ENCODE data around the gene HOXD10. TPM values are rescaled to one million over a fixed set of nuclear protein-coding genes. Genes with fewer than 3 reads are reported as not detected.

Gene HOXD10
- polyA plus RNA-seq, 1 experiment: not detected

DNA sequence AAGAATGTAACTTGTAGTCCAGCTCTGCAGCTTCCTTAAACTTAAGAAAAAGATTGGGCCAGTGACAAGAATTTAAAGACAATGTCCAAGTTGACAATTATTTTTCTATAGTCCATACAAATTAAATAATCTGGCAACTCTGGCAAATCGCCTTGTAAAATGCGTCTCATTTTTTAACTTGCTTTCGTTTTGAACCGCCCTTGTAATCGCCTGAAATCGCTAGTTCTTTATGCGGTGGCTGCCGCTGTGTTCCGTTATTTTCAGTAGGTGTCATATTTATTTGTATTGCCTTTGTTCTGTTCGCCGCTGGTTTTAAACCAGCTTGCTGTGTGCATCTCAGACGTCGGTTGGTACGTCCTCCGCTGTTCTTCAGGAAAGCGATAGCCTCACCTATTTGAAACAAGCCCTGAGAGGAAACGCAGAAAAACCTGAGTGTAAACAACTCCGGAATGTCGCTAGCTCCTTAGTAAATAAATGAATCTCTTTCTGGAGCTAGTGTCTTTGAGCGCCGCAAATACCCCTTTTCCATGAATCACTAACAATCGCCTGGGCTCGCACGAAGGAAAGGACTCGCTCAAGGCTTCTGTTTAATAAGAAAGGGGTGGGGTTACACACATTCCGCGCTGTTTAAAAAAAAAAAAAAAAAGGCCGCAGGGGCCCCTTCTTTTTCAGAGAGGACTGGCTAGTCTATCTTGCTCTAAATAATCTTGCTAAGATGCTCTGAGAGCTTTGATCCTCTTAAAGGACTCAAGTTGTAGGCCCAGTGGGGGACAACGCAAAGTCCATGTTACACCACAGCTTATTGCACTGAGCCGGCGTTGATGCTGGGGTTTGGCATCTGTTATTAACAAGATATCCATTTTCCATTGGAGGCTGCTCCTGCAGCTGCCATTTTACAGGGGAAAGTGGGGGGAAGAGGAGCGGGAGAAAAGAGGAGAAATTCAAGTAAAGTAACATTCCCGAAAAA, 15.9 kb downstream of the HOXD10 start:
- Histone ChIP-seq H3K27ac (ENCODE audit: low read depth, low read length) (no peak overlapping the region), H3K27me3 (ENCODE audit: control insufficient read depth, insufficient read depth, low read length) (peaks cover 87% of the 10 kb centered on the region), H3K9me3 (ENCODE audit: control insufficient read depth, insufficient read depth, low read length) (peaks cover 8% of the 10 kb centered on the region; the same call in 1 of the 2 replicates), H3K4me3 (ENCODE audit: low read depth, low read length) (peak overlapping the region; percentile 35)
- TF ChIP-seq, protein P1, sequence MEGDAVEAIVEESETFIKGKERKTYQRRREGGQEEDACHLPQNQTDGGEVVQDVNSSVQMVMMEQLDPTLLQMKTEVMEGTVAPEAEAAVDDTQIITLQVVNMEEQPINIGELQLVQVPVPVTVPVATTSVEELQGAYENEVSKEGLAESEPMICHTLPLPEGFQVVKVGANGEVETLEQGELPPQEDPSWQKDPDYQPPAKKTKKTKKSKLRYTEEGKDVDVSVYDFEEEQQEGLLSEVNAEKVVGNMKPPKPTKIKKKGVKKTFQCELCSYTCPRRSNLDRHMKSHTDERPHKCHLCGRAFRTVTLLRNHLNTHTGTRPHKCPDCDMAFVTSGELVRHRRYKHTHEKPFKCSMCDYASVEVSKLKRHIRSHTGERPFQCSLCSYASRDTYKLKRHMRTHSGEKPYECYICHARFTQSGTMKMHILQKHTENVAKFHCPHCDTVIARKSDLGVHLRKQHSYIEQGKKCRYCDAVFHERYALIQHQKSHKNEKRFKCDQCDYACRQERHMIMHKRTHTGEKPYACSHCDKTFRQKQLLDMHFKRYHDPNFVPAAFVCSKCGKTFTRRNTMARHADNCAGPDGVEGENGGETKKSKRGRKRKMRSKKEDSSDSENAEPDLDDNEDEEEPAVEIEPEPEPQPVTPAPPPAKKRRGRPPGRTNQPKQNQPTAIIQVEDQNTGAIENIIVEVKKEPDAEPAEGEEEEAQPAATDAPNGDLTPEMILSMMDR (IDR thresholded peaks at IDR 0.05; ENCODE audit: low read depth, low read length): no peak
- POLR2A ChIA-PET: interaction anchor here (0.6 kb wide), 1 partner anchor 522 kb away, joined by 7 read pairs; no protein-coding TSS in a partner anchor
- no peak for DNase-seq (ENCODE audit: low read depth, low spot score)
- CTCF ChIA-PET: interaction anchor here (0.6 to 5.0 kb wide), 16 partner anchors 8 to 1017 kb away, joined by 3 to 33 read pairs (median 4); no protein-coding TSS in a partner anchor

DNA sequence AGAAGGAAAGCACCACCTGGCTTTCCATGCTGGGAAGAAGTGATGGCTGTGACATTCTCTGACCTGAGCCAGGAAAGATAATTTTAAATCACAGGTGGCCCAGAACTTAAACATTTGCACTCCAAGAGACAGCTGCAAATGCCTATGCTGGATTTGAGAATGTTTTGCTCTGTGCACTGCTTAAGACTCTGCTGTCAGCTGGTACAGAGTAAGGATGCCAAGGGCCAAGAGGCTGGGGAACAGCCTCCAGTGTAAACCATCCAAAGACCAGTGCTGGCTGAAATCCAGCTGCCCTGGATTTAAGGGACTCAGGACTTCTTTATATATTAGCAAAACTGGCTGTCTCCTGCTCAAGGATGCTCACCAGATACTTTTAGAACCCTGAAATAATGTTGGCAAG, 16.8 kb downstream of the HOXD10 start:
- Histone ChIP-seq H3K4me3 (ENCODE audit: low read depth, low read length) (no peak overlapping the region), H3K27ac (ENCODE audit: low read depth, low read length) (no peak overlapping the region), H3K27me3 (ENCODE audit: control insufficient read depth, insufficient read depth, low read length) (peaks cover 88% of the 10 kb centered on the region), H3K9me3 (ENCODE audit: control insufficient read depth, insufficient read depth, low read length) (peaks cover 8% of the 10 kb centered on the region; the same call in 1 of the 2 replicates)
- TF ChIP-seq, protein P1 (IDR thresholded peaks at IDR 0.05; ENCODE audit: low read depth, low read length): no peak
- no peak for DNase-seq (ENCODE audit: low read depth, low spot score)
- ChIA-PET POLR2A (interaction anchor here (0.6 kb wide), 1 partner anchor 521 kb away, joined by 7 read pairs; no protein-coding TSS in a partner anchor), CTCF (interaction anchor here (0.7 to 5.0 kb wide), 8 partner anchors 7 to 681 kb away, joined by 3 to 31 read pairs (median 4); no protein-coding TSS in a partner anchor)

DNA sequence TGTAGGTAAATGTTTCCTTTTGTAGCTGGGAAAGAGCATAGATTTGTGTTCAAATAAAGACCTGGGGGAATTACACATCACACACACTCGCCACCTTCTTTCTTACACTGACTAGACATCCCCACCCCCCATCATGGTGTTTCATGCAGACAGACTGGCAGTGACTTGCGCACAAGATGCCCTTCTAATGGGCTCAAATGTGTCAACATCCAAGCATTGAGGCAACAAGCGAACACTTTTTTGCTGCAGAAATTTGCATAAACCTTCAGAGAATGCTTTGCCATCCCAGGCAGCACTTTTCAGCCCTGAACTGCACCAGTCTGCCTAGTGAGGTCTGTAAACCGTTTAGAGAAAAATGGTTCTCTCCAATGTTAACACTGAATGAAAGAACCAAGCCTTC, 17.5 kb downstream of the HOXD10 start:
- peaks cover 88% of the 10 kb centered on the region for H3K27me3 ChIP-seq (ENCODE audit: control insufficient read depth, insufficient read depth, low read length)
- no peak for DNase-seq (ENCODE audit: low read depth, low spot score)
- no peak overlapping the region for H3K4me3 ChIP-seq (ENCODE audit: low read depth, low read length)
- ChIA-PET CTCF (interaction anchor here (1.0 to 5.0 kb wide), 3 partner anchors 321 to 518 kb away, joined by 4 to 31 read pairs (median 5); no protein-coding TSS in a partner anchor), POLR2A (no interaction called here)
- no peak overlapping the region for H3K27ac ChIP-seq (ENCODE audit: low read depth, low read length)
- TF ChIP-seq, protein P1 (IDR thresholded peaks at IDR 0.05; ENCODE audit: low read depth, low read length): no peak
- peaks cover 10% of the 10 kb centered on the region for H3K9me3 ChIP-seq (ENCODE audit: control insufficient read depth, insufficient read depth, low read length)

DNA sequence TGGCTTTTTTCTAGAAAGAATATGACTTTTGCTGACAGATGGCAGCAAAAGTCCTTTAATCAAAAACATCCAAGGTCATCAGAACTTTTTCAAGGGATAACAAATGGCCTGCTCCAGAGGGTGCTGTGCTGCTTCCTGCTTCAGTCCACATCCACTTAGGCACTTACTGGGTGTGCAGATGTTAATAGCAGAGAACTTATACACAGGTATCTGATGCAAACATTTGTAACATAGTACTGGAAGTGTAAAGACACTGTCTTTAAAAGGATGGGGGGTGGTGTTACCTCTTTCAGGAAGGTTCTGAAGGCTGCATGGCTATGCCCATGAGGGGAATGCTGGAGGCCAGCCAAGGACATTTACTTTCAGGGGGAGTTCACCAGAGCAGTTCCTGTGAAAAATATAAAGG, 18.5 kb downstream of the HOXD10 start:
- Histone ChIP-seq H3K27ac (ENCODE audit: low read depth, low read length) (no peak overlapping the region), H3K9me3 (ENCODE audit: control insufficient read depth, insufficient read depth, low read length) (peaks cover 8% of the 10 kb centered on the region), H3K4me3 (ENCODE audit: low read depth, low read length) (no peak overlapping the region), H3K27me3 (ENCODE audit: control insufficient read depth, insufficient read depth, low read length) (peaks cover 90% of the 10 kb centered on the region)
- POLR2A ChIA-PET: no interaction called here
- DNase-seq (ENCODE audit: low read depth, low spot score): no peak
- TF ChIP-seq, protein P1 (IDR thresholded peaks at IDR 0.05; ENCODE audit: low read depth, low read length): no peak
- CTCF ChIA-PET: no interaction called here
